ENCODE data around the gene FAM167B.

- TF ChIP-seq, protein P1, sequence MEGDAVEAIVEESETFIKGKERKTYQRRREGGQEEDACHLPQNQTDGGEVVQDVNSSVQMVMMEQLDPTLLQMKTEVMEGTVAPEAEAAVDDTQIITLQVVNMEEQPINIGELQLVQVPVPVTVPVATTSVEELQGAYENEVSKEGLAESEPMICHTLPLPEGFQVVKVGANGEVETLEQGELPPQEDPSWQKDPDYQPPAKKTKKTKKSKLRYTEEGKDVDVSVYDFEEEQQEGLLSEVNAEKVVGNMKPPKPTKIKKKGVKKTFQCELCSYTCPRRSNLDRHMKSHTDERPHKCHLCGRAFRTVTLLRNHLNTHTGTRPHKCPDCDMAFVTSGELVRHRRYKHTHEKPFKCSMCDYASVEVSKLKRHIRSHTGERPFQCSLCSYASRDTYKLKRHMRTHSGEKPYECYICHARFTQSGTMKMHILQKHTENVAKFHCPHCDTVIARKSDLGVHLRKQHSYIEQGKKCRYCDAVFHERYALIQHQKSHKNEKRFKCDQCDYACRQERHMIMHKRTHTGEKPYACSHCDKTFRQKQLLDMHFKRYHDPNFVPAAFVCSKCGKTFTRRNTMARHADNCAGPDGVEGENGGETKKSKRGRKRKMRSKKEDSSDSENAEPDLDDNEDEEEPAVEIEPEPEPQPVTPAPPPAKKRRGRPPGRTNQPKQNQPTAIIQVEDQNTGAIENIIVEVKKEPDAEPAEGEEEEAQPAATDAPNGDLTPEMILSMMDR (IDR thresholded peaks at IDR 0.05; ENCODE audit: low read depth, low read length, missing input control) = no peak
- TF ChIP-seq NR2F2 (IDR thresholded peaks at IDR 0.05) (peak; percentile 90), HNF4A (conservative IDR thresholded peaks at IDR 0.05) (no peak), YY1 (IDR thresholded peaks at IDR 0.05) (no peak), TAF1 (conservative IDR thresholded peaks at IDR 0.05) (no peak)
Measured at GRCh38 chr1:32266921-32267591, 20.0 kb downstream of the FAM167B start.
